Skeletal muscle tissue (tissue), 4 donors: ENCODE data around the gene ALDH1A1. TPM values are rescaled to one million over a fixed set of nuclear protein-coding genes. Genes with fewer than 3 reads are reported as not detected.

Source experiments
- H3K27ac ChIP-seq: one replicate; pipeline ENCODE4 v1.7.0; 2013; ENCODE audit warnings: mild to moderate bottlenecking, low read depth, low read length, inconsistent platforms
- H3K27me3 ChIP-seq, 3 donors: one replicate each; pipeline ENCODE4 v1.7.0; 2013; ENCODE audit warnings: low read length in 3 of 3; ENCODE audit not compliant: control insufficient read depth in 3 of 3, insufficient read depth in 3 of 3
- H3K36me3 ChIP-seq, 3 donors: one replicate each; pipeline ENCODE4 v1.7.0; 2013; ENCODE audit warnings: low read length in 3 of 3; ENCODE audit not compliant: control insufficient read depth in 3 of 3, insufficient read depth in 3 of 3
- H3K4me1 ChIP-seq, 3 donors: one replicate each; pipeline ENCODE4 v1.7.0; 2013; ENCODE audit warnings: low read length in 3 of 3, mild to moderate bottlenecking in 3 of 3; ENCODE audit not compliant: control insufficient read depth in 3 of 3, insufficient read depth in 3 of 3
- H3K4me3 ChIP-seq, 3 donors: one replicate each; pipeline ENCODE4 v1.7.0; 2013; ENCODE audit warnings: low read length in 3 of 3
- H3K9ac ChIP-seq, 3 donors: one replicate each; pipeline ENCODE4 v1.7.0; 2013; ENCODE audit warnings: low read length in 3 of 3, mild to moderate bottlenecking in 3 of 3, moderate library complexity in 2 of 3, low read depth in 1 of 3
- H3K9me3 ChIP-seq, 3 donors: one replicate each; pipeline ENCODE4 v1.7.0; 2013; ENCODE audit warnings: low read length in 3 of 3; ENCODE audit not compliant: control insufficient read depth in 3 of 3
- total RNA-seq: library from RNA; depleted of rRNA; stranded (reverse); fragments of >200 nt; gene quantifications from one replicate; pipeline ENCODE4 v1.2.3, GENCODE V29; 2014
- donor health status: Osteomylitis.

ALDH1A1 gene
- total RNA-seq, 1 donor from 2014 or later = 52.7 TPM

- Histone ChIP-seq H3K9ac (no peak overlapping the region), H3K27me3 (no peaks in the 10 kb centered on the region), H3K27ac (no peak overlapping the region), H3K36me3 (peaks cover 0 to 7% (median 2%) of the 10 kb centered on the region in 3 donors), H3K9me3 (no peaks in the 10 kb centered on the region), H3K4me1 (no peaks in the 10 kb centered on the region), H3K4me3 (no peak overlapping the region)
These were observed 41.0 kb downstream of the ALDH1A1 start for GRCh38 chr9:72911816-72912215.

GRCh38 chr9:72911247-72911775 lies 41.5 kb downstream of the ALDH1A1 start:
- no peak overlapping the region for H3K9ac ChIP-seq
- no peaks in the 10 kb centered on the region for H3K9me3 ChIP-seq
- no peak overlapping the region for H3K4me3 ChIP-seq
- H3K27me3 ChIP-seq = no peaks in the 10 kb centered on the region
- no peak overlapping the region for H3K27ac ChIP-seq
- peaks cover 0 to 7% (median 2%) of the 10 kb centered on the region in 3 donors for H3K36me3 ChIP-seq
- no peaks in the 10 kb centered on the region for H3K4me1 ChIP-seq

GRCh38 chr9:72909428-72909827 lies 43.4 kb downstream of the ALDH1A1 start:
- H3K4me1 ChIP-seq = no peaks in the 10 kb centered on the region
- no peak overlapping the region for H3K27ac ChIP-seq
- no peaks in the 10 kb centered on the region for H3K27me3 ChIP-seq
- no peak overlapping the region for H3K9ac ChIP-seq
- no peaks in the 10 kb centered on the region for H3K9me3 ChIP-seq
- peaks cover 0 to 5% (median 0%) of the 10 kb centered on the region in 3 donors for H3K36me3 ChIP-seq
- H3K4me3 ChIP-seq = no peak overlapping the region

GRCh38 chr9:72907421-72907820 lies 45.4 kb downstream of the ALDH1A1 start:
- Histone ChIP-seq H3K27me3 (no peaks in the 10 kb centered on the region), H3K36me3 (peaks cover 0 to 6% (median 0%) of the 10 kb centered on the region in 3 donors), H3K4me3 (no peak overlapping the region), H3K27ac (no peak overlapping the region), H3K9me3 (no peaks in the 10 kb centered on the region), H3K9ac (no peak overlapping the region), H3K4me1 (no peaks in the 10 kb centered on the region)

- Histone ChIP-seq H3K4me3 (no peak overlapping the region), H3K36me3 (peaks cover 0 to 6% (median 0%) of the 10 kb centered on the region in 3 donors)
These were observed 46.0 kb downstream of the ALDH1A1 start for GRCh38 chr9:72906810-72907209.

GRCh38 chr9:72905514-72906480 lies 47.1 kb downstream of the ALDH1A1 start:
- Histone ChIP-seq H3K27me3 (no peaks in the 10 kb centered on the region), H3K27ac (no peak overlapping the region), H3K4me3 (no peak overlapping the region), H3K9me3 (no peaks in the 10 kb centered on the region), H3K9ac (no peak overlapping the region), H3K4me1 (no peaks in the 10 kb centered on the region), H3K36me3 (peaks cover 0 to 6% (median 0%) of the 10 kb centered on the region in 3 donors)

More at GRCh38 chr9:72906810-72907209, 46.0 kb downstream of the ALDH1A1 start:
- H3K9me3 ChIP-seq = no peaks in the 10 kb centered on the region
- no peak overlapping the region for H3K9ac ChIP-seq
- no peak overlapping the region for H3K27ac ChIP-seq
- H3K27me3 ChIP-seq = no peaks in the 10 kb centered on the region
- no peaks in the 10 kb centered on the region for H3K4me1 ChIP-seq

GRCh38 chr9:72904267-72905093 lies 48.4 kb downstream of the ALDH1A1 start:
- Histone ChIP-seq H3K27me3 (no peaks in the 10 kb centered on the region), H3K9me3 (no peaks in the 10 kb centered on the region), H3K4me3 (no peak overlapping the region), H3K4me1 (no peaks in the 10 kb centered on the region), H3K36me3 (peaks cover 0 to 6% (median 0%) of the 10 kb centered on the region in 3 donors), H3K27ac (no peak overlapping the region), H3K9ac (no peak overlapping the region)

- H3K36me3 ChIP-seq = peaks cover 0 to 5% (median 0%) of the 10 kb centered on the region in 3 donors
- no peak overlapping the region for H3K9ac ChIP-seq
- H3K4me3 ChIP-seq = no peak overlapping the region
- H3K4me1 ChIP-seq = no peaks in the 10 kb centered on the region
- H3K9me3 ChIP-seq = no peaks in the 10 kb centered on the region
- no peaks in the 10 kb centered on the region for H3K27me3 ChIP-seq
- H3K27ac ChIP-seq = no peak overlapping the region
These were observed 49.8 kb downstream of the ALDH1A1 start for GRCh38 chr9:72903103-72903502.

- peaks cover 0 to 5% (median 0%) of the 10 kb centered on the region in 3 donors for H3K36me3 ChIP-seq
- no peaks in the 10 kb centered on the region for H3K9me3 ChIP-seq
- no peak overlapping the region for H3K4me3 ChIP-seq
- H3K9ac ChIP-seq = no peak overlapping the region
- H3K27ac ChIP-seq = no peak overlapping the region
- H3K4me1 ChIP-seq = no peaks in the 10 kb centered on the region
- no peaks in the 10 kb centered on the region for H3K27me3 ChIP-seq
These were observed 50.6 kb downstream of the ALDH1A1 start for GRCh38 chr9:72902268-72902667.
